GM12891 (cell line): ENCODE results near the gene EFHC1. TPM values are rescaled to one million over a fixed set of nuclear protein-coding genes. Genes with fewer than 3 reads are reported as not detected.

Experiments used
- DNase-seq: peaks from one replicate; pipeline ENCODE4 v3.0.0; 2011; ENCODE audit warnings: low spot score; ENCODE audit not compliant: insufficient read length
- FAIRE-seq: peaks from 2 replicates; lab custom pipeline; 2011; peaks lifted over from hg19 to GRCh38; lab: Jason Lieb, UNC
- PAX5 ChIP-seq: IDR thresholded peaks from 2 replicates; pipeline ENCODE4 v1.6.1; 2011; ENCODE audit warnings: low read length, moderate library complexity, mild to moderate bottlenecking; ENCODE audit not compliant: insufficient read depth, severe bottlenecking
- POLR2A ChIP-seq: IDR thresholded peaks from 2 replicates; pipeline ENCODE4 v1.6.1; 2011; ENCODE audit warnings: low read depth, low read length, control low read depth
- POLR2AphosphoS5 ChIP-seq: IDR thresholded peaks from 2 replicates; pipeline ENCODE4 v1.6.1; 2011; ENCODE audit warnings: low read depth, low read length, control low read depth
- POU2F2 ChIP-seq: IDR thresholded peaks from 2 replicates; pipeline ENCODE4 v1.6.1; 2011; ENCODE audit warnings: low read depth, mild to moderate bottlenecking, control low read depth, low read length, moderate library complexity
- SPI1 ChIP-seq: IDR thresholded peaks from 2 replicates; pipeline ENCODE4 v1.6.1; 2011; ENCODE audit warnings: low read depth, low read length, control low read depth
- TAF1 ChIP-seq: IDR thresholded peaks from 2 replicates; pipeline ENCODE4 v1.6.1; 2011; ENCODE audit warnings: low read depth, low read length, control low read depth
- polyA plus RNA-seq: library from polyadenylated mRNA; unstranded; fragments of >200 nt; gene quantifications from one replicate; pipeline ENCODE4 v1.2.1, GENCODE V29; 2012; ENCODE audit warnings: low read depth, missing spikeins, inconsistent platforms; ENCODE audit not compliant: missing spikeins

The EFHC1 gene, protein sequence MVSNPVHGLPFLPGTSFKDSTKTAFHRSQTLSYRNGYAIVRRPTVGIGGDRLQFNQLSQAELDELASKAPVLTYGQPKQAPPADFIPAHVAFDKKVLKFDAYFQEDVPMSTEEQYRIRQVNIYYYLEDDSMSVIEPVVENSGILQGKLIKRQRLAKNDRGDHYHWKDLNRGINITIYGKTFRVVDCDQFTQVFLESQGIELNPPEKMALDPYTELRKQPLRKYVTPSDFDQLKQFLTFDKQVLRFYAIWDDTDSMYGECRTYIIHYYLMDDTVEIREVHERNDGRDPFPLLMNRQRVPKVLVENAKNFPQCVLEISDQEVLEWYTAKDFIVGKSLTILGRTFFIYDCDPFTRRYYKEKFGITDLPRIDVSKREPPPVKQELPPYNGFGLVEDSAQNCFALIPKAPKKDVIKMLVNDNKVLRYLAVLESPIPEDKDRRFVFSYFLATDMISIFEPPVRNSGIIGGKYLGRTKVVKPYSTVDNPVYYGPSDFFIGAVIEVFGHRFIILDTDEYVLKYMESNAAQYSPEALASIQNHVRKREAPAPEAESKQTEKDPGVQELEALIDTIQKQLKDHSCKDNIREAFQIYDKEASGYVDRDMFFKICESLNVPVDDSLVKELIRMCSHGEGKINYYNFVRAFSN
- 12.8 TPM for polyA plus RNA-seq

DNA sequence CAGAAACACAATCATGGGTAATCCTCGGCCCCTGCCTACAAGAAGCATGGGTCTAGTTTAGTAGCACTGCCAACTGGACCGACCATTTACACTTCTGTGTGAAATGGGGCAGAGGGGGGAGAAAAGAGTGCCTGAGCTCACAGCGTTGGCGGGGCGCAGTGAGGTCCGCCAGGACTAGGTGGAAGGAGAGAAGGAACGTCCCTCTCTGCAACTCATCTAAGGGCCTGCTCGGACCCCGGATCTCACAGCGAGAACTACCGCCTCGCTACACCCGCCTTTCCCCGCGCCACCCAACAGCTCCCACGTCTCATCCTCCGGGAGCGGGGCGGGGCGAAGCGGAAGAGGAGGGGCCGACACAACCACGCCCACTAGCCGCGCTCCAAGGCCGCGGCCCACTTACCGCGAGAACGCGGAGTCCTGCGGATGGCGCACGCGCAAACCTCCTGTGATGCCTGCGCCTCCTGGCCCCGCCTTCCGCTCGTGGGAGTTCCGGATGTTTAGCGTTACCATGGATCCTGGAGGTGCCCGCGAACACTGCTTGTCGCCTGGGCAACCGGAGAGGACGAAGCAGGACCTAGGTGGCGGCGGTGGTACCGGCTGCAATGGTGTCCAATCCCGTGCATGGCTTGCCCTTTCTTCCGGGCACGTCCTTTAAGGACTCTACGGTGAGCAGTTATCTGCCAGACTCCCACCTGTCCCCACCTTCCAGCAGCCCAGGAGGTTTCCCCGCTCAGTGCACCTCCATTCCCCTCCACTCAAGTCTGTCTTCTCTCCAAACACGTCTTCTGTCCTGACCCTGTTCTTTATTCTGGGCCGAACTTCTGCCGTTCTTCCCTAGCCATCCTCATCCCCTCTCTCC lies at the start of gene EFHC1:
TSS of gene EFHC1 (plus strand) at position 534 of the 859 bp plus-strand sequence. CDS start at position 603, 69 bp downstream.
- TF ChIP-seq POLR2AphosphoS5 (peak; percentile 73), TAF1 (no peak; the same call in 1 of the 2 replicates), POLR2A (peak; percentile 85)
- FAIRE-seq = peak; percentile 99

DNA sequence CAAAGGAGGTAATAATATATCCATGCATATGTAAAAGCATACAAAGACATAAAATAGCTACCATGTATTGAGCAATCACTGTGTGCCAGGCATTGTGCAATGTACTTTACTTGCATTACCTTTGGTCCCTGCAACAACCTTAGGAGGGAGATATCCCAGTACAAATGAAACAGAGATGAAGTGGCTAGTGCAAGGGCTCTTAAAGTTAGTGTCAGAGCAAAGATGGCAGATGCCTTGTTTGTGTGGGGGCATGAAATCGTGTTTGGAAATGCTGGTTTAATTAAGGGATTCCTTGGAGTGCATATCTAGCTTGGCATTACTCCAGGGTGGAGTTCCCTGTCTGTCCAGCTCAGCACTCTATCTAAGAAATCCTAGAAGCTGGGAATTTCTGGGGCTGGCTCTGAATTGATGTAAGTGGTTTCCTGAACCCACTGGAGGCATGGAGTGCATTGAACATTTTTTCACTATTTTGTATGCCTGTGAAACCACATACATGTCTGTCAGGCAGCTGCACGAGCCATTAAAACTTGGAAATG lies 48.4 kb upstream of the EFHC1 start:
- TF ChIP-seq POLR2A (no peak), SPI1 (no peak)
- no peak for FAIRE-seq
- no peak for DNase-seq

More for the DNA sequence above, at the start of gene EFHC1:
- peak; percentile 69 for DNase-seq

DNA sequence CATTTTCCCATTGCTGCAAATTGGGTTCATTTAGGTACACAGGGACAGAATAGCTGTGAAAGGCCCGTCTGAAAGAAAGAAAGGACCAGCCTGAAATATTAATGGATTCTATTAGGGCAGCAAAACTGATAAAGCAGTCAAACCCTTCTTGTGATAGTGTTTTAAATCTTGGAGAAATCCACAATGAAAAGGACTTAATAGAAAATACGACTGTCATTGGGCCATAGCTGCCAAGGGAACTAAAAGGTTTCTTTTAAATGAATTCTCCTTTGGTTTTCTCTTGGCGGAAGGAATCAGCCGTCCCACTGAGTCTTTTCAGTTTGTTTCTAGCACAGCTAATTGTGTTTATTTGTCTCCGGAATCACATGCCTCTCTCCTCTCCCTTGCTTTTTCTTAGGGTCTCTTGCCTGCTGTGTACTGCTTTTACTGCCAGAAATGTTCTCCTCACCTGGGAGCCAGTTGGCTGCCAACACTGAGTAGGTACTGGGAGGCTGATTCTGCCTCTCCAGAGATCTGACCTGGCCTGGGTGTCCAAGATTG lies 46.9 kb upstream of the EFHC1 start:
- no peak for FAIRE-seq
- no peak for DNase-seq
- TF ChIP-seq SPI1 = no peak
- TF ChIP-seq TAF1 = no peak
- TF ChIP-seq POU2F2 = no peak
- TF ChIP-seq POLR2A = no peak
- TF ChIP-seq POLR2AphosphoS5 = no peak

DNA sequence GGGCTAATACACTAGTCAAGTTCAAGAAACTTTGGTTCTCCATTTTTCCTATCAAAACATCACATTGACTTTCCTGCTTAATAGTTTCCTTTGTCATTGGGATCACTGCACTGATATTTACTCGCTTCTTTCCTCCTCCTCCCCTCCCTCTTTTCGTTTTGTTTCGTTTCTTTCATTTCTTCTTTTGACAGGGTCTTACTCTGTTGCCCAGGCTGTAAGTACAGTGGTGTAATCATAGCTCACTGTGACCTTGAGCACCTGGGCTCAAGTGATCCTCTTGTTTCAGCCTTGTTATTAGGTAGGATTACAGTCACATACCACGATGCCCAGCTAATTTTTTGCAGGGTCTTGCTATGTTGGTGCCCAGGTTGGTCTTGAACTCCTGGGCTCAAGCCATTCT lies 45.9 kb upstream of the EFHC1 start:
- TF ChIP-seq POU2F2 (no peak), POLR2AphosphoS5 (no peak), TAF1 (no peak), PAX5 (no peak), SPI1 (no peak), POLR2A (no peak)
- DNase-seq (no peak), FAIRE-seq (no peak)

DNA sequence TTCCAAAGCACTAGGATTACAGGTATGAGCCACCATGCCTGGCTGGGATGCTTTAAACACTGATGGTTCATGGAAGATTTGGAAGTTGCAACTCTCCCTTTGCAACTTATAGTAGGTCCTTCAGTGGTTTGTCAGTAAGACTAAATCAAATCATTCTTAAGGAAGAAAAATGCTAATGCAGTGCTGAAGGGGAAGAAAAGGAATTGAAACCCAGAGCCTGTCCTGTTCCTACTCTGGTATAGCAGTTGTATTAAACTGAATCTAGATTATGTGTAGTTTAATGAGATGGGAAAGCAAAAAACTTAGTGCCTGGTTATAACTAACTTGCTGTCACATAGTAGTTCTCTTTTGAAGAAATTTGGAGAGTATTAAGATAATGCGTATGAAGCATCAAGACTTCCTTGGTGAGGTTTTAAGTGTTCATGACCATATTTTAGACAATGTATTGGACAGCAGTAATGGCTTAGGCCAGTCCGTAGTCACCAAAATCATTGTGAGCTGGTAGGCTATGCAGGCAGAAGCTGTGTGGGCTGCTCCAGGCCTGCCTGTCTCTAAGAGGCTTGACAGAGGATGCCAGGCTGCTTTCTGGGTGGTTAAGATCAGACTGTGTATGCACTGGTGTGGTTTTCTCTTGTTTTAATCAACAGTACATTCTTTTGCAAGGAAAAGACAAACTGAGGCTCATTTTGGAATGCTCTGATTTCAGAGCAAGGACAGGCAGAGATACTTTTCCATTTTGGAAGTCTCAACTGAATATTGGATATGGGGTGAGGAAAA lies 44.2 kb upstream of the EFHC1 start:
- DNase-seq = no peak
- TF ChIP-seq PAX5 = no peak
- peak; percentile 71 for TF ChIP-seq SPI1
- FAIRE-seq = peak; percentile 71

DNA sequence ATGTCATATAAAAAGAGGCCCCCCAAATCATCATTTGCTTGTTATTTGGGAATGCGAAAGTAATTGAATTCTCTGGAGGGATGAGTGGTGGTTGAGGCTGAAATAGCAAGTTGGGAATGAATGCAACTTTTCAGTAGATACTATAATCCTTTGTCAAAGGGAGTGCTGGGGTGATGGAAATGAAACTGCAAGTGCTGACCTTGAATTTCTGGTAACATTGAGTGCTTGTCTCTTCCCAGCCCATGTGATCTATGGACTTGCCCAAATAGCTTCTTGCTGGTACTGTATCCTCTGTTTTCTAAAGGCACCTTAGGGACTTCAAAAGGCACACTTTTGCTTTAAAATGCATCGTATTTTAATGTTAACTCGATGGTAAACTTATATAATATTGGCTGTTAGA lies 43.4 kb upstream of the EFHC1 start:
- TF ChIP-seq POLR2AphosphoS5 (no peak), POLR2A (no peak), TAF1 (no peak), PAX5 (no peak), SPI1 (no peak), POU2F2 (no peak)
- no peak for FAIRE-seq
- no peak for DNase-seq

DNA sequence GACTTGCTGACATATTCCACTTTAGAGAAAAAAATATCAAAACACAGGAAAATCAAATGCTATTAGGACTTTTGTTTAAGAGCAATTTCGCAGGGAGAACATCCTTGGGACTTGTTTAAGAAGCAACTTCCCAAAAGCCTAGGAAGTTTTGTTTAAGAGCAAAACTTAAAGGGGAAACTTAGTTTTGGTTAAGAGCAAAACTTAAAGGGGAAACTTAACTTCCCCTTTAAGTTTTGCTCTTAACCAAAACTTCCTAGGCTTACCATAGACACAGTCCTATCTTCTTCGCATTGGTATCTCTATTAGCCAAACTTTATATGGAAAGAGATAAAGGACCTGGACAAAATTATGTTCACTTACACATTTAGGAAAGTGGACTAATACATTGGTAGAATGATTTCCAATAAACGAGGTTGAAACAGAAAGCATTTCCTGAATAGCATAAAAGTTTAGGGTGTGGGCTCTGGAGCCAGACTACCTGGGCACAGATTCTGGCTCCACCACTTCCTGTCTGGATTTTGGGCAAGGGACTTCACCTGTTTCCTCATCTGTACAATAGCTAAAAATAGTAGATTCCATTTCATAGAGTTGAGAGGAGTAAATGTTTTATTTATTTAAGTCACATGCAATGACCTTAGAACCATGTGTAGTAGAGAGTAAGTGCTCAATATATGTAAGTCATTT lies 42.5 kb upstream of the EFHC1 start:
- no peak for TF ChIP-seq POLR2A
- no peak for TF ChIP-seq POLR2AphosphoS5
- TF ChIP-seq SPI1 = no peak
- DNase-seq (no peak), FAIRE-seq (peak; percentile 5)

DNA sequence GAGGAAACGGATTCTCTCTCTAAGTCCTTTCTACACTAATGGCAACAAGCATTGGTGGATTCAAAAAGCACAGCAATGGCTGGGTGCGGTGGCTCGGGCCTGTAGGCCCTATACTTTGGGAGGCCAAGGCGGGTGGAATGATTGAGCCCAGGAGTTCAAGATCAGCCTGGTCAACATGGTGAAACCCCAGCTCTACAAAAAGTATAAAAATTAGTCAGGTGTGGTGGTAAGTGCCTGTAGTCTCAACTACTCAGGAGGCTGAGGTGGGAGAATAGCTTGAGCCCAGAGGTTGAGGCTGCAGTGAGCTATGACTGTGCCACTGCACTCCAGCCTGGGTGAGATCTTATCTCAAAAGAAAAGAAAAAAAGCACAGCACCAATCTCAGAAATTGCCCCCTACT lies 38.9 kb upstream of the EFHC1 start:
- FAIRE-seq (no peak), DNase-seq (no peak)
- no peak for TF ChIP-seq POU2F2
- no peak for TF ChIP-seq PAX5
- TF ChIP-seq TAF1 = no peak
- no peak for TF ChIP-seq POLR2A
- TF ChIP-seq SPI1 = no peak
- TF ChIP-seq POLR2AphosphoS5 = no peak

DNA sequence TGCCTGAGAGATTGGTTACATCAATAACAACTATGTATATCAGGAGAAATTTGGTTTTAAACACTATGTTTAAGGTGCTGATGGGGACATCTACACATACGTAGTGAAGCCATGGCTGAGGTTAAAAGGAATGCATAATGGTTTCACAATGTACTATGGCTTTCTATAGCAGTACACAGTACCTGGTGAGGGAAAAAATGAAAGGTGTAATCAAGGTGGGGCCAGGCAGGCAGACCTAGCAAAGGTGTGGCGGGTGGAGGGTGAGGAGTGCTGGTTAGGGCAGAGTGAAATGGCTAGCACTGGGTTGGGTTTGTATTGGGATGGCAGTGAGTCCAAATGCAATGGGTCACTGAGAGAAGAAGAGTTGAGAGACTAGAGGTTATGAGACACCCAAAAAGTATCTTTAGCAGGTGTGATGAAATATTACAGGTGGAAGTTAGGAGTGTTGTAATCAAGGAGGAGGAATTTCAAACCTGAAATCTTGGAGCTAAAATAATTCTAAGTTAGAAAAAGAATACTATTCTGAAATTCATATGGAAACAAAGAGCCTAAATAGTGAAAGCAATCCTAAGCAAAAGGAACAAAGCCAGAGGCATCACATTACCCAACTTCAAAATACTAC lies 35.9 kb upstream of the EFHC1 start:
- no peak for TF ChIP-seq POLR2AphosphoS5
- TF ChIP-seq SPI1 = no peak
- TF ChIP-seq PAX5 = no peak
- TF ChIP-seq POU2F2 = no peak
- TF ChIP-seq POLR2A = no peak
- no peak for TF ChIP-seq TAF1
- FAIRE-seq (peak; percentile 85), DNase-seq (no peak)
